WERI-Rb-1 (cell line): ENCODE data around the gene GNAT1.

Experiments
- DNase-seq: peaks from one replicate; pipeline ENCODE4 v3.0.0-alpha.2; 2020
- H3K27ac ChIP-seq: fragments of 250-450 bp; sonication (Bioruptor Pico); 2 replicates; pipeline ENCODE4 v1.5.1; 2020; ENCODE audit warnings: mild to moderate bottlenecking, moderate library complexity
- H3K27me3 ChIP-seq: fragments of 250-450 bp; sonication (Bioruptor Pico); 2 replicates; pipeline ENCODE4 v1.5.1; 2021; ENCODE audit warnings: mild to moderate bottlenecking, low read depth, moderate library complexity; ENCODE audit not compliant: insufficient read depth, severe bottlenecking
- H3K36me3 ChIP-seq: fragments of 250-450 bp; sonication (Bioruptor Pico); 2 replicates; pipeline ENCODE4 v1.5.1; 2020; ENCODE audit warnings: mild to moderate bottlenecking, moderate library complexity
- H3K4me3 ChIP-seq: 2 replicates; pipeline ENCODE4 v1.5.1; 2011; ENCODE audit warnings: low read depth, mild to moderate bottlenecking, control low read depth, low read length
- H3K9me3 ChIP-seq: fragments of 250-450 bp; sonication (Bioruptor Pico); 2 replicates; pipeline ENCODE4 v1.5.1; 2021; ENCODE audit warnings: mild to moderate bottlenecking, moderate library complexity; ENCODE audit not compliant: severe bottlenecking
- TF ChIP-seq, protein P1 (sequence below): IDR thresholded peaks from 2 replicates; pipeline ENCODE4 v1.5.1; 2011; ENCODE audit warnings: low read depth, mild to moderate bottlenecking, control low read depth, inconsistent platforms, low read length

GNAT1 gene

DNA sequence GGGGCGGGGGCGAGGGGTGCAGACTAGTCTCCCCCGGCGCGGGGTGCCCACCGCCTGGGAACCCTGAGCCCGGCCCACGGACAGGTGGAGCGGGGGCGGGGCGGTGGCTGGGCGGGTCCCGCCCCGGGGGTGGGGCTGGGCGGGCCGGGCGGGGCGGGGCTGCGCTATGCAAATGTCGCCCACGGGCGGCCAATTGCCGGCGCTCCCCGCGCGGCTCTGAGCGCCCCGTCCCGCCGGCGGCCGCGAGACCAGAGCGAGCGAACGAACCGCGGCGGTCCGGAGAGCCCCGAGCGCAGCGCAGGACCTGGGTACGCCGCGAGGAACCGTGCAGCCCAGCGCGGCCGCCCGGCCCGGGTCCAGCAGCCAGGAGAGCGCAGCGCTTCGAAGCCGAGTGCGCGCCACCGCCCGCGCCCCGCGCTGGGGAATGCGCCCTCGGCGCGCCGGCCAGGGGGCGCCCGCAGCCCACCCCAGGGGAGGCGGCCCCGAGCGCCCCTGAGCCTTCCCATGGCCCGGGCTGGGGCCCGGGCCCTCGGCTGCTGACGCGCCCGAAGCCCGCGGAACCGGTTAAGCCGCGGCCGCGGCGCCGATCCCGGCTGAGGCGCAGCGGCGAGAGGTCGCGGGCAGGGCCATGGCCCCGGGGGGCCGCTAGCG, 36.4 kb upstream of the GNAT1 start, which contains the start of gene SEMA3F:
SEMA3F (plus strand) TSS at position 485 of the 651 bp plus-strand sequence. CDS start 4,299 bp downstream, outside the sequence.
- peak within 1 kb of the TSS; percentile 92 for H3K27ac ChIP-seq

DNA sequence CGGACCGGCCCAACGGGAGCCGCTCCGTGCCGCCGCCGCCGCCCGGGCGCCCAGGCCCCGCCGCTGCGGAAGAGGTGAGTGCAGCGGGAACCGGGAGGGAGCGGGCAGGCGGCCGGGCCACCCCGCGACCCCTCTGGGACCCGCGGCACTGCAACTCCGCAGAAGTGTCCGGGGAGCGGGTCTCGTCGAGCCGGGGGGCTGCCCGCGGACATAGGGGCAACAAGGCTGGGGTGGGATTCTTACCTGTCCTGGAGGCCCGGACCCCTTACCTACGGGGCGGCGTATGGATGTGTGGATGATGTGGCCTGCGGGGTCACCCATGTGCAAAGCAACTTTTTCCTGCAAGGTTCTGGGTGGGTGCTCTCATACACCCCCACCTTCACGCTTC, 35.9 kb upstream of the GNAT1 start:
- TF ChIP-seq, protein P1, sequence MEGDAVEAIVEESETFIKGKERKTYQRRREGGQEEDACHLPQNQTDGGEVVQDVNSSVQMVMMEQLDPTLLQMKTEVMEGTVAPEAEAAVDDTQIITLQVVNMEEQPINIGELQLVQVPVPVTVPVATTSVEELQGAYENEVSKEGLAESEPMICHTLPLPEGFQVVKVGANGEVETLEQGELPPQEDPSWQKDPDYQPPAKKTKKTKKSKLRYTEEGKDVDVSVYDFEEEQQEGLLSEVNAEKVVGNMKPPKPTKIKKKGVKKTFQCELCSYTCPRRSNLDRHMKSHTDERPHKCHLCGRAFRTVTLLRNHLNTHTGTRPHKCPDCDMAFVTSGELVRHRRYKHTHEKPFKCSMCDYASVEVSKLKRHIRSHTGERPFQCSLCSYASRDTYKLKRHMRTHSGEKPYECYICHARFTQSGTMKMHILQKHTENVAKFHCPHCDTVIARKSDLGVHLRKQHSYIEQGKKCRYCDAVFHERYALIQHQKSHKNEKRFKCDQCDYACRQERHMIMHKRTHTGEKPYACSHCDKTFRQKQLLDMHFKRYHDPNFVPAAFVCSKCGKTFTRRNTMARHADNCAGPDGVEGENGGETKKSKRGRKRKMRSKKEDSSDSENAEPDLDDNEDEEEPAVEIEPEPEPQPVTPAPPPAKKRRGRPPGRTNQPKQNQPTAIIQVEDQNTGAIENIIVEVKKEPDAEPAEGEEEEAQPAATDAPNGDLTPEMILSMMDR: no peak
- Histone ChIP-seq H3K4me3 (peak overlapping the region; percentile 92), H3K27me3 (no peaks in the 10 kb centered on the region), H3K36me3 (peaks cover 38% of the 10 kb centered on the region), H3K9me3 (no peaks in the 10 kb centered on the region), H3K27ac (peak overlapping the region; percentile 78)
- no peak for DNase-seq

More for the DNA sequence above, 36.4 kb upstream of the GNAT1 start, which contains the start of gene SEMA3F:
- Histone ChIP-seq H3K27me3 (no peaks in the 10 kb centered on the region), H3K9me3 (no peaks in the 10 kb centered on the region), H3K36me3 (peaks cover 33% of the 10 kb centered on the region), H3K4me3 (peak within 1 kb of the TSS; percentile 92)
- no peak for DNase-seq
- TF ChIP-seq, protein P1: no peak

GRCh38 chr3:50155891-50156290, 35.5 kb upstream of the GNAT1 start:
- Histone ChIP-seq H3K9me3 (no peaks in the 10 kb centered on the region), H3K4me3 (peak overlapping the region; percentile 92), H3K36me3 (peaks cover 42% of the 10 kb centered on the region), H3K27ac (peak overlapping the region; percentile 78), H3K27me3 (no peaks in the 10 kb centered on the region)
- TF ChIP-seq, protein P1: no peak
- no peak for DNase-seq

- Histone ChIP-seq H3K27me3 (no peaks in the 10 kb centered on the region), H3K4me3 (peak overlapping the region; percentile 92), H3K36me3 (peaks cover 51% of the 10 kb centered on the region), H3K27ac (peak overlapping the region; percentile 78), H3K9me3 (no peaks in the 10 kb centered on the region)
- TF ChIP-seq, protein P1: no peak
- peak; percentile 57 for DNase-seq
These were observed 34.6 kb upstream of the GNAT1 start for GRCh38 chr3:50156549-50157493.

DNA sequence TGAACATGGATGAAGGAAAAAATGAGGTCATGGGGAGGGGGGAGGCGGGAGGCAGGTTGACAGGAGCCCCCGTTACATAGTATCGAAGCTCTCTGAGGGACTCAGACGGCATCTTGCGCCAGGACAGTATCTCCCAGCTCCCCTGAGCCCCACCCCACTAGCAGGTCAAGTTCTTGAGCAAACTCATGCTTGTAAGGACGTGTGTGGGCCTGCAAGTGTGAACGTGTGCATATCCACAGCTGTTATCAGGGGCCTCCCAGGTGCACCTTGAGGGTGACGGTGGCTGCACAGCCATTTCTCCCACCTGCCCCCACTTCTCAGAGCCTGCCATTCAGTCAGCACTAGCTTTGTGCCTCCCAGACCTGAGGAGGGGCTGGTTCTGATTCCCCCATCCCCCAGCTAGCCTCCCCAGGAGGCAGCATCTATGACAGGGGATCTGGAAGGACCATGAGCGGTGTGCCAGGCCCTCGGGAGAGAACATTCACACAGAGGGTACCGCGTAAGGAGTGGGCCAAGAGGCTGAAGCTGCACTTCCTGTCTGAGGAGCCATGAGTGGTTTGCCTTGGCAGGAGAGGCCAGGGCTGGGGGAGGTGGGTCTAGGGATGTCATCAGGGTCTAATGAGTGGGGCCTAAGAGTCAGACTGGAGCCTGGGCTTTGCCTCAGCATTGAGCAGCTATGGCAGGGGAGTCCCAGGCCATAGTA, 33.4 kb upstream of the GNAT1 start:
- no peak overlapping the region for H3K4me3 ChIP-seq
- no peak for DNase-seq
- peaks cover 63% of the 10 kb centered on the region for H3K36me3 ChIP-seq
- H3K27me3 ChIP-seq: no peaks in the 10 kb centered on the region
- TF ChIP-seq, protein P1: no peak
- peak overlapping the region; percentile 78 for H3K27ac ChIP-seq
- no peaks in the 10 kb centered on the region for H3K9me3 ChIP-seq
